Mesendoderm (in vitro differentiated cells): ENCODE measurements around the gene PEX14.
A peak's percentile ranks its signal among the peaks of the same experiment; 100 is the strongest.

ENCODE experiments used
- DNase-seq: peaks from one replicate; pipeline ENCODE4 v3.0.0; 2013
- H2AK5ac ChIP-seq: 2 replicates; pipeline ENCODE4 v1.6.1; 2013; ENCODE audit warnings: low read length, inconsistent platforms
- H2BK120ac ChIP-seq: 2 replicates; pipeline ENCODE4 v1.6.1; 2013; ENCODE audit warnings: low read depth, mild to moderate bottlenecking, low read length, moderate library complexity, mixed read lengths
- H2BK15ac ChIP-seq: replicated peaks from 2 replicates; pipeline ENCODE4 v1.6.1; 2013; ENCODE audit warnings: low read depth, mild to moderate bottlenecking, moderate library complexity
- H2BK5ac ChIP-seq: 2 replicates; pipeline ENCODE4 v1.6.1; 2013; ENCODE audit warnings: low read length, inconsistent platforms
- H3K18ac ChIP-seq: 2 replicates; pipeline ENCODE4 v1.6.1; 2013; ENCODE audit warnings: mild to moderate bottlenecking, low read length, mixed read lengths
- H3K23ac ChIP-seq: one replicate; pipeline ENCODE4 v1.6.1; 2013; ENCODE audit warnings: low read length
- H3K27ac ChIP-seq: 2 replicates; pipeline ENCODE4 v1.5.1; 2013; ENCODE audit warnings: low read depth, mild to moderate bottlenecking, inconsistent platforms, low read length, moderate library complexity
- H3K27me3 ChIP-seq: 2 replicates; pipeline ENCODE4 v1.6.1; 2013; ENCODE audit warnings: low read length, control low read depth, mild to moderate bottlenecking, inconsistent platforms; ENCODE audit not compliant: insufficient read depth, poor library complexity
- H3K36me3 ChIP-seq: 2 replicates; pipeline ENCODE4 v1.6.1; 2013; ENCODE audit warnings: low read length, inconsistent platforms; ENCODE audit not compliant: control insufficient read depth, insufficient read depth
- H3K4ac ChIP-seq: one replicate; pipeline ENCODE4 v1.6.1; 2013; ENCODE audit warnings: low read depth, mild to moderate bottlenecking, low read length, moderate library complexity
- H3K4me1 ChIP-seq: 2 replicates; pipeline ENCODE4 v1.6.1; 2013; ENCODE audit warnings: low read depth, low read length, inconsistent platforms; ENCODE audit not compliant: control insufficient read depth
- H3K4me2 ChIP-seq: 2 replicates; pipeline ENCODE4 v1.6.1; 2013; ENCODE audit warnings: low read length
- H3K4me3 ChIP-seq: 2 replicates; pipeline ENCODE4 v1.5.1; 2013; ENCODE audit warnings: mild to moderate bottlenecking, low read length
- H3K56ac ChIP-seq: one replicate; pipeline ENCODE4 v1.6.1; 2013; ENCODE audit warnings: low read length
- H3K79me1 ChIP-seq: 2 replicates; pipeline ENCODE4 v1.6.1; 2013; ENCODE audit warnings: low read length, inconsistent platforms
- H3K79me2 ChIP-seq: 2 replicates; pipeline ENCODE4 v1.6.1; 2013; ENCODE audit warnings: mild to moderate bottlenecking, low read length; ENCODE audit not compliant: control insufficient read depth, insufficient read depth
- H3K9ac ChIP-seq: 2 replicates; pipeline ENCODE4 v1.6.1; 2013; ENCODE audit warnings: low read length, inconsistent platforms
- H4K5ac ChIP-seq: one replicate; pipeline ENCODE4 v1.6.1; 2013; ENCODE audit warnings: low read length
- H4K8ac ChIP-seq: one replicate; pipeline ENCODE4 v1.6.1; 2013; ENCODE audit warnings: low read depth, mild to moderate bottlenecking, control low read depth, low read length, moderate library complexity
- WGBS: extraction: QIAGEN DNeasy Blood & Tissue Kit; methylation state at CpG from one replicate; pipeline ENCODE4 v1.1.7; 2013; ENCODE audit warnings: low lambda C conversion rate, missing lambda C conversion rate; ENCODE audit not compliant: insufficient coverage; ENCODE audit errors: extremely low coverage; 5-methylcytosine and 5-hydroxymethylcytosine counted together

The PEX14 gene

GRCh38 chr1:10475510-10475909 lies 760 bp downstream of the PEX14 start:
- WGBS: no CpG with 5 or more reads among the region's 13 CpGs
- no peak for DNase-seq
- H3K4me2 ChIP-seq: peak overlapping the region; percentile 87

DNA sequence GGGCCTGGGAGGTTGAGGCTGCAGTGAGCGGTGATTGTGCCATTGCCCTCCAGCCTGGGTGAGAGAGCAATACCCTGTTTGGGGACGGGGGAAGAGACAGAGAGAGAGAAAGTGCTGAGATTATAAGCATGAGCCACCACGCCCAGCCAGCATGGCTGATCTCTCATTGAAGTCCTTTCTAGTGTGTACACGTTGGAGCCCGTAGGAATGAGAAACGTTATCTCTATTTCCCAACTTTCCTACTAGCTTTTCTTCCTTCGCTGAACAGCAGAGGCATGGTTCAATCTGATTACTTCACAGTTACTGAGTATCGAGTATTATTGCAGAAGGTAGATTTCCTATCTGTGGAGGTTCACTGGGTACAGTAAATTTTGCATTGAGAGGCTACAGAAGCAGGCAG lies 4.5 kb downstream of the PEX14 start:
- H2BK120ac ChIP-seq: no peak overlapping the region
- no peak overlapping the region for H2BK15ac ChIP-seq
- peaks cover 20% of the 10 kb centered on the region for H3K79me2 ChIP-seq
- no peak overlapping the region for H2AK5ac ChIP-seq
- H2BK5ac ChIP-seq: no peak overlapping the region
- DNase-seq: no peak
- H3K18ac ChIP-seq: no peak overlapping the region
- H3K4me2 ChIP-seq: no peak overlapping the region
- no peak overlapping the region for H4K5ac ChIP-seq
- H3K4me3 ChIP-seq: no peak overlapping the region
- H3K9ac ChIP-seq: no peak overlapping the region
- H3K27ac ChIP-seq: no peak overlapping the region
- WGBS: no CpG with 5 or more reads among the region's 8 CpGs
- no peak overlapping the region for H3K23ac ChIP-seq
- no peak overlapping the region for H3K4ac ChIP-seq
- peaks cover 8% of the 10 kb centered on the region for H3K79me1 ChIP-seq
- H4K8ac ChIP-seq: no peak overlapping the region
- H3K4me1 ChIP-seq: no peaks in the 10 kb centered on the region
- H3K56ac ChIP-seq: no peak overlapping the region
- H3K27me3 ChIP-seq: no peaks in the 10 kb centered on the region
- H3K36me3 ChIP-seq: no peaks in the 10 kb centered on the region

More at GRCh38 chr1:10475510-10475909, 760 bp downstream of the PEX14 start:
- Histone ChIP-seq H2BK120ac (no peak overlapping the region), H3K56ac (peak overlapping the region; percentile 92), H3K27me3 (no peaks in the 10 kb centered on the region), H2AK5ac (no peak overlapping the region), H3K79me1 (peaks cover 11% of the 10 kb centered on the region), H3K36me3 (no peaks in the 10 kb centered on the region), H3K79me2 (peaks cover 27% of the 10 kb centered on the region), H4K5ac (no peak overlapping the region), H3K18ac (peak overlapping the region; percentile 54), H3K4me1 (peaks cover 2% of the 10 kb centered on the region), H3K4me3 (peak overlapping the region; percentile 83), H2BK15ac (no peak overlapping the region), H3K23ac (peak overlapping the region; percentile 33), H3K4ac (no peak overlapping the region), H3K27ac (no peak overlapping the region), H2BK5ac (no peak overlapping the region), H4K8ac (no peak overlapping the region), H3K9ac (peak overlapping the region; percentile 92)

- H3K23ac ChIP-seq: no peak overlapping the region
- H3K4me3 ChIP-seq: no peak overlapping the region
- no peak overlapping the region for H2AK5ac ChIP-seq
- peaks cover 23% of the 10 kb centered on the region for H3K79me2 ChIP-seq
- H3K9ac ChIP-seq: no peak overlapping the region
- no peak overlapping the region for H2BK15ac ChIP-seq
- H2BK5ac ChIP-seq: no peak overlapping the region
- no peak overlapping the region for H3K56ac ChIP-seq
- H3K4me2 ChIP-seq: no peak overlapping the region
- H3K36me3 ChIP-seq: no peaks in the 10 kb centered on the region
- no peak overlapping the region for H3K18ac ChIP-seq
- H3K27me3 ChIP-seq: no peaks in the 10 kb centered on the region
- no CpG with 5 or more reads among the region's 2 CpGs for WGBS
- no peak for DNase-seq
- H3K4ac ChIP-seq: no peak overlapping the region
- H3K79me1 ChIP-seq: peaks cover 10% of the 10 kb centered on the region
- H4K8ac ChIP-seq: no peak overlapping the region
- no peak overlapping the region for H3K27ac ChIP-seq
- H4K5ac ChIP-seq: no peak overlapping the region
- H2BK120ac ChIP-seq: no peak overlapping the region
- H3K4me1 ChIP-seq: no peaks in the 10 kb centered on the region
Measured at GRCh38 chr1:10480614-10481013, 5.9 kb downstream of the PEX14 start.

GRCh38 chr1:10484521-10484920 lies 9.8 kb downstream of the PEX14 start:
- H3K56ac ChIP-seq: no peak overlapping the region
- H3K23ac ChIP-seq: no peak overlapping the region
- no peaks in the 10 kb centered on the region for H3K27me3 ChIP-seq
- no peak overlapping the region for H3K27ac ChIP-seq
- H3K4me3 ChIP-seq: no peak overlapping the region
- H4K5ac ChIP-seq: no peak overlapping the region
- peaks cover 12% of the 10 kb centered on the region for H3K79me2 ChIP-seq
- H2BK5ac ChIP-seq: no peak overlapping the region
- no peak overlapping the region for H4K8ac ChIP-seq
- H3K36me3 ChIP-seq: no peaks in the 10 kb centered on the region
- H2BK120ac ChIP-seq: no peak overlapping the region
- no peak overlapping the region for H3K18ac ChIP-seq
- no peak for DNase-seq
- H3K4me1 ChIP-seq: no peaks in the 10 kb centered on the region
- peaks cover 5% of the 10 kb centered on the region for H3K79me1 ChIP-seq
- no CpG with 5 or more reads among the region's 6 CpGs for WGBS
- no peak overlapping the region for H3K4me2 ChIP-seq
- H2AK5ac ChIP-seq: no peak overlapping the region
- H2BK15ac ChIP-seq: no peak overlapping the region
- no peak overlapping the region for H3K9ac ChIP-seq
- H3K4ac ChIP-seq: no peak overlapping the region

DNA sequence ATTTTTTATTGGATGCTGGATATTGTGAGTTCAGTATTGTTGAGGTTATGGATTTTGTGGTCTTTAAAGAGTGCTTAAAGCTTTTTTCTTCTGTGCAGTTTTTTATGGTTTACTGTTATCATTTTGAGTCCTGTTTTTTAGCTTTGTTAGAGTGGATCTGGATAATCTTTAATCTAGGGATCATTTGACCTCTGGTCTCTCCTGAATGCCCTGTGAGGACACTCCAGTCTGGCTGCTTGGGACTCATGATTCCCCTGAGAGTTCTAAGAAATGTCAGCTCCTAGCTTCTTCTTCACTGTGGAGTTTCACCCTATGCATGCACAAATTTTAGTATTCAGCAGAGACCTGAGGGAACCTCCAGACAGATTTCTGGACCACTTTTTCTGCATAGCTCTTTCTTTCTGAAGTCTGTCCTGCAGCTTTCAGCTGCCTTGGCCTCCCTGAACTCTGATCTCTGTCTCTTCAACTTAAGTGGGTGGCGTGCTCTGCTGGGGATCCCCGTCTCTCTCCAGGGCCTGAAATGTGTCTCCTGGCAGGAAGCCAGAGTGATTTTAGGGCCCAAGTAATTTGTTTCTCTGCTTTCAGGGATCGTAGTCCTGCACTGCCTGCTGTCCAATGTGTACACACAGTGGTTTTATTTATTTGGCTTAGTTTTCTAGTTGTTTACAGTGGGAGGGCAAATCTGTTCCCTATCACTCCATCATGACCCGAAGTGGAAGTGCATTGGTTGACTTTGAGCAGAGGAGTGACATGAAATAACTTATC lies 14.7 kb downstream of the PEX14 start:
- H3K4ac ChIP-seq: no peak overlapping the region
- no peak overlapping the region for H2BK5ac ChIP-seq
- no peaks in the 10 kb centered on the region for H3K27me3 ChIP-seq
- peaks cover 14% of the 10 kb centered on the region for H3K79me1 ChIP-seq
- no peak overlapping the region for H3K4me2 ChIP-seq
- no peaks in the 10 kb centered on the region for H3K36me3 ChIP-seq
- H3K18ac ChIP-seq: no peak overlapping the region
- H4K5ac ChIP-seq: no peak overlapping the region
- H2AK5ac ChIP-seq: no peak overlapping the region
- DNase-seq: no peak
- H3K4me1 ChIP-seq: no peaks in the 10 kb centered on the region
- no peak overlapping the region for H3K56ac ChIP-seq
- H3K27ac ChIP-seq: no peak overlapping the region
- WGBS: no CpG with 5 or more reads among the region's 4 CpGs
- H3K4me3 ChIP-seq: no peak overlapping the region
- peaks cover 21% of the 10 kb centered on the region for H3K79me2 ChIP-seq
- H2BK15ac ChIP-seq: no peak overlapping the region
- H4K8ac ChIP-seq: no peak overlapping the region
- H3K9ac ChIP-seq: no peak overlapping the region
- no peak overlapping the region for H3K23ac ChIP-seq
- no peak overlapping the region for H2BK120ac ChIP-seq
